A549 treated with RU486 at 1 μM for 4 hours (cell line): ENCODE results near the gene TAS2R10. TPM values are rescaled to one million over a fixed set of nuclear protein-coding genes. Genes with fewer than 3 reads are reported as not detected.

Experiments
- total RNA-seq: library from RNA; stranded (reverse); fragments of 200-300 nt; extraction: Qiagen RNA extraction; gene quantifications from 5 replicates; pipeline ENCODE4 v1.2.3, GENCODE V29; 2022; ENCODE audit warnings: low read depth

Gene TAS2R10
- total RNA-seq, result 0.19 TPM in 1 of 5 replicates, not detected in the others

GRCh38 chr12:10826258-10826657, at the start of gene TAS2R10:
TSS of gene TAS2R10 (minus strand) at chr12:10826358. CDS start at chr12:10826269, 89 bp downstream.

GRCh38 chr12:10849425-10849878, 23.3 kb upstream of the TAS2R10 start, which contains the start of gene PRR4:
TSS of gene PRR4 (minus strand) at chr12:10849475. CDS start at chr12:10849437, 38 bp downstream.

GRCh38 chr12:10810068-10810467, 16.1 kb downstream of the TAS2R10 start, which contains the start of gene TAS2R9:
TSS of gene TAS2R9 (minus strand) at chr12:10810168. CDS start at chr12:10810075, 93 bp downstream.

GRCh38 chr12:10807186-10807585, 19.0 kb downstream of the TAS2R10 start, which contains the start of gene TAS2R8:
TSS of gene TAS2R8 (minus strand) at chr12:10807286. CDS start at chr12:10806980, 306 bp downstream.

GRCh38 chr12:10802587-10802986, 23.6 kb downstream of the TAS2R10 start, which contains the start of gene TAS2R7:
TSS of gene TAS2R7 (minus strand) at chr12:10802627. CDS start at chr12:10802570, 57 bp downstream.

Other genes with a start within 250 kb of the TAS2R10 start
- gene MAGOHB, start 212.7 kb downstream of the TAS2R10 start, total RNA-seq, result 48.7 to 68.4 TPM (median 52.5 TPM) in 5 replicates
- gene STYK1, start 152.3 kb downstream of the TAS2R10 start, total RNA-seq, result 0.14 to 0.63 TPM (median 0.35 TPM) in 5 replicates
- gene YBX3, start 103.0 kb downstream of the TAS2R10 start, total RNA-seq, result 257 to 299 TPM (median 275 TPM) in 5 replicates
- not detected in 5 replicates for gene TAS2R7, start 23.7 kb downstream of the TAS2R10 start, total RNA-seq
- not detected in 5 replicates for gene TAS2R8, start 19.1 kb downstream of the TAS2R10 start, total RNA-seq
- gene TAS2R9, start 16.2 kb downstream of the TAS2R10 start, total RNA-seq, result not detected in 5 replicates
- 1.9 to 5.3 TPM (median 3.3 TPM) in 5 replicates for gene PRR4, start 23.1 kb upstream of the TAS2R10 start, total RNA-seq
- gene PRH1, start 57.9 kb upstream of the TAS2R10 start, total RNA-seq, result 2.8 to 5.7 TPM (median 3.0 TPM) in 5 replicates
- gene TAS2R13, start 83.2 kb upstream of the TAS2R10 start, total RNA-seq, result not detected in 5 replicates
- not detected in 5 replicates for gene PRH2, start 102.9 kb upstream of the TAS2R10 start, total RNA-seq
- gene TAS2R14, start 112.9 kb upstream of the TAS2R10 start, total RNA-seq, result 0.38 to 0.81 TPM (median 0.73 TPM) in 5 replicates
- gene TAS2R50, start 160.6 kb upstream of the TAS2R10 start, total RNA-seq, result not detected in 5 replicates
- 0.07 to 0.09 TPM in 2 of 5 replicates, not detected in the others for gene TAS2R20, start 171.9 kb upstream of the TAS2R10 start, total RNA-seq
- 0.16 TPM in 1 of 5 replicates, not detected in the others for gene TAS2R19, start 196.3 kb upstream of the TAS2R10 start, total RNA-seq
- gene TAS2R31, start 205.0 kb upstream of the TAS2R10 start, total RNA-seq, result 0.14 to 0.33 TPM (median 0.18 TPM) in 4 of 5 replicates, not detected in the other
- gene TAS2R46, start 235.9 kb upstream of the TAS2R10 start, total RNA-seq, result not detected in 5 replicates